GM08714 (cell line): Measurements from ENCODE around the gene CHRNA5.
"Not testable (repeated sequence)": the region's sequence is repeated elsewhere in the genome, so short reads cannot be mapped to it uniquely, and the experiment has no call there.

Experiments used
- H3K4me3 ChIP-seq: fragments of 200-500 bp; sonication (Bioruptor generic); 2 replicates; pipeline ENCODE4 v1.5.1; 2014; ENCODE audit warnings: mild to moderate bottlenecking, low read length, inconsistent platforms
- ZNF274 ChIP-seq: IDR thresholded peaks from 2 replicates; pipeline ENCODE4 v1.6.1; 2012; ENCODE audit warnings: mild to moderate bottlenecking, low read depth, low read length

The CHRNA5 gene

DNA sequence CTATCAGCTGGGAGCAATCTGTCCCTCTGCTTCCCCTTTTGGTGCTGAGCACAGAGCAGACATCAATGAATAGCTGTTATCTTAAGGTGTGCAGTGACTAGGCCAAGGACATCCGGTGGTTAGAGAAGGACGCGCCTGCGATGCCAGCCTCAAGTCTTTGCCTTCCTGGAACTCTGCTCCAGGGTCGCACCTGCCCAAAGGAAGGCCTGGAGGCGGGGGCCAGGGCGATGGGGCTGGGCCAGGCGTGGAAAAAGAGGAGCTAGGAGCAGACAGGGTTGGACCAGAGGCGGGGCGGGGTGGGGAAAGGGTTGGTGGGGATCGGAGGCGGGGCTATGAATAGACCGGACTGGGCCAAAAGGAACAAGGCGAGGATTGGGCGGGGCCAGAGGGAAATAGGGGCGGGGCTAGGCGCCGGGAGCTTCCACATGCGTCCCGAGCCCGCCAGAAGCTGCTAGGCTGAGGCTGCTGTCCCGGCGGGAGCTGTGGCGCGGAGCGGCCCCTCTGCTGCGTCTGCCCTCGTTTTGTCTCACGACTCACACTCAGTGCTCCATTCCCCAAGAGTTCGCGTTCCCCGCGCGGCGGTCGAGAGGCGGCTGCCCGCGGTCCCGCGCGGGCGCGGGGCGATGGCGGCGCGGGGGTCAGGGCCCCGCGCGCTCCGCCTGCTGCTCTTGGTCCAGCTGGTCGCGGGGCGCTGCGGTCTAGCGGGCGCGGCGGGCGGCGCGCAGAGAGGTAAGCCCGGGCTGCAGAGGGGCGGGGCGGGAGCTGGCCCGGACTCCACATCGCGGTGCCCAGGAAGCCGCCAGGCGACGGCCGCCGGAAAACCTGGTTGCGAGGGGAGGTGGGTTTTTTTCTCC, at the start of gene CHRNA5:
Gene CHRNA5, plus strand, starts transcription at position 424 of the 854 bp plus-strand sequence. Its CDS starts 200 bp downstream, at position 624.
- H3K4me3 ChIP-seq, result peak within 1 kb of the TSS; percentile 94
- TF ChIP-seq ZNF274, result no peak

DNA sequence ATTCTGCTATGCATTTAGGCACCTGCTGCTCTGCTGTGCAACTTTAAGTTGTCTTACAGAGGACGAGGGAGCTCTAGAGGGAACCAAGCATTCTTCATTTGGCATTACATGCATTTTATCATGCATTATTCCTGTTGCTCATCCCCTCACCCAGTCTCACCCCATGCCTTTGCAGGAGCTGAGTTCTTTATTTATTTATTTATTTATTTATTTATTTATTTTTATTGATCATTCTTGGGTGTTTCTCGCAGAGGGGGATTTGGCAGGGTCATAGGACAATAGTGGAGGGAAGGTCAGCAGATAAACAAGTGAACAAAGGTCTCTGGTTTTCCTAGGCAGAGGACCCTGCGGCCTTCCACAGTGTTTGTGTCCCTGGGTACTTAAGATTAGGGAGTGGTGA, 45.3 kb upstream of the CHRNA5 start:
- not testable (repeated sequence) for H3K4me3 ChIP-seq

DNA sequence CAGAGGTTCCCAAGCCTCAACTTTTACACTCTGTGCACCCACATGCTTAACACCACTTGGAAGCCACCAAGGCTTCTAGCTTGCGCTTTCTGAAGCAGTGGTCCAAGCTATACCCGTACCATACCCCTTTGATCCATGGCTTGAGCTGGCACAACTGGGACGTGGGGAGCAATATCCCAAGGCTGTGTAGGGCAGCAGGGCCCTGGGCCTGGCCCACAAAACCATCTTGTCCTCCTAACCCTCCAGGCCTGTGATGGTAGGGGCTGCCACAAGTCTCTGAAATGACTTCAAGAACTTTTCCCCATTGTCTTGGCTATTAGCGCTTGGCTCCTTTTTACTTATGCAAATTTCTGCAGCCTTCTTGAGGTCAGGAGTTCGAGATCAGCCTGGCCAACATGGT, 41.1 kb upstream of the CHRNA5 start:
- no peak for TF ChIP-seq ZNF274
- H3K4me3 ChIP-seq, result no peak overlapping the region

DNA sequence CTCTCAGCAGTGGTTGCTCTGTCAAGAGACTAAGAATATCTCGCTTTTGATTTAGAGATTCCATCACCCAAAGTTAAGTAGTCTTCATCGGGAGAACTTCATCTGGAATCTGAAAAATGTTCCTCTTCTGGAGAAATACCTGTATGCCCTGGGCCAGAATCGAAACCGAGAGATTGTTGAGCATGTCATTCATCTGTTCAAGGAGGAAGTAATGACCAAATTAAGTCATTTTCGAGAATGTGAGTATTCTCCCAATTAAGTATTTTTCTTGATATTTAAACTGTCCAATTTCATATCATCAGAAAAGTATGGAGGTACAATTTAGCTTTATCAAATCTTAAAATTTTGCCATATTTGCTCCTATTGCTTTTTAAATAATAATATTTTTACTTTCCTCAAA, 38.0 kb upstream of the CHRNA5 start:
- no peak overlapping the region for H3K4me3 ChIP-seq
- no peak for TF ChIP-seq ZNF274

DNA sequence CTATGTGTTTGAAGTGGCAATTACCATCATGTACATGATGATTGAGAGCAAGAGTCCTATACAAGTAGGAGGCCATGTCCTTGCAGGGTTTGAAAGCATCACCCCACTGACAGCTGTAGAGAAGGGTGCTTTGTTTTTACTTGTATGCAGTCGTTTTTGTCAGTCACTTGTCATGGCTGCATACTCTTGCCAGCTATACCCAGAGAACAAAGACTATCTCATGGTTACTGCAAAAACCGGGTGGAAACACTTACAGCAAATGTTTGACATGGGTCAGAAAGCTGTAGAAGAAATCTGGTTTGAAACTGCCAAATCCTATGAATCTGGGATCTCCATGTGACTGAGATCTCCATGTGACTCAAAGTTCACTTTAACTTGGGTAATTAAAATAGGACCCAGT, 32.0 kb upstream of the CHRNA5 start:
- no peak for TF ChIP-seq ZNF274
- no peak overlapping the region for H3K4me3 ChIP-seq

DNA sequence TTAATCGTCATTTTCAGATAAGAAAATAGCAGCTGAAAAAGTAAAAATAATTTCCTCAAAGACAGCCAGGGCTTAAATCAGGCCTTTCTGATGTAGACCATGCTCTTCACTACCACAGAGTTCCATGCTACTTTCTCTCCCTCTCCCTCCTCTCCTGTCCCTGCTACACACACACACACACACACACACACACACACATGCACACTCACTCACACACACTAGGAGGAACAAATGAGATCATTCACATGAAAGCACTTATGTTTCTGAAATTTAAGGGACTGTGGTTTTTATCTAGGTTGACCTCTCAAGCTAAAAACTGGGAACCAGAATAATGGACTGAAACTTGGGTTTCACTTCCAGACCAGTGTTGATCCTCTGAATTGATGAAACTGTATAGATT, 29.2 kb upstream of the CHRNA5 start:
- TF ChIP-seq ZNF274, result no peak
- H3K4me3 ChIP-seq, result no peak overlapping the region

DNA sequence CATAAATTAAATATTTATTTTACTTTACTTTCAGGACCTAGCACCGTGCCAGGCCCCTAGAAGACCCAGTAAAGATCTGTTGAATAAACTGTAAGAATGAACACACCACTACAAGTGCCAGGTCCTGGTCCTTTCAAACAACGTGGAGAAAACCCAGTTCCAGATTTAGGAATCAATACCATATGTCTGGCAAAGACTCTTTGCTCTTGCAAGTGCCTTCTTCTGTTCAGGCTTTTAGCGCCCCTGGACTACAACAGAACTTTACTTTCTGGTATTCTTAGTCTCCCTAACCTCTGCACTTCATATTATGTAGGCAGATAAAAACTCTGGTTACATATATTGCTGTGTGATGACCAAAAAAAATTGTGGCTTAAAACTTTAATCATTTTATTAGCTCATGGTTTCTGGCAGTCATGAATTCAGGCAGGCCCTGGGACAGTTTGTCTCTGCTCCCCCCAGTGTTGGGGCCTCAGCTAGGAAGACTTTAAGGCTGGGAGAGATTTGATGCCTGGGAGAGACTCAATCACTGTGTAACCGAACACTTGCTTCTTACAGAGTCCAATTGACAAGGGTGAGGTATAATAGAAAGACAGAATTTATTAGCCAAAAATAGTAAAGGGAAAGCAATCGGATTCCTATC, 27.9 kb upstream of the CHRNA5 start:
- H3K4me3 ChIP-seq, result no peak overlapping the region
- TF ChIP-seq ZNF274, result no peak

DNA sequence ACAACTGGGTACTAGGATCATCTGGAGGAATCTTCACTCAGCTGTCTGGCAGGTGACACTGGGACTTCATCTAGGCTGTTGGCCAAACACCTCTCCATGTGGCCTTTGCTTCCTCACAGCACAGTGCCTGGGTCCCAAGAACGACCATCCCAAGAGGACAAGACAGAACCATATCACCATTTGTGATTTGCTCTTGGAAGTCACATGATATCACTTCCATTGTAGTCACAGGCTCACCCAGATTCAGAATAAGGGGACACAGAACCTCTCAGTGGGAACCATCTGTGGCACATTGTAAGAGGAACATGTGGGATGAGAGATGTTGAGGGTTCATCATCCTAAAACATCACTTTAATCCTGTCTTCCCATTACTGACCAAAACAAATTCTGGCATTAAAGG, 27.0 kb upstream of the CHRNA5 start:
- H3K4me3 ChIP-seq, result no peak overlapping the region
- no peak for TF ChIP-seq ZNF274

DNA sequence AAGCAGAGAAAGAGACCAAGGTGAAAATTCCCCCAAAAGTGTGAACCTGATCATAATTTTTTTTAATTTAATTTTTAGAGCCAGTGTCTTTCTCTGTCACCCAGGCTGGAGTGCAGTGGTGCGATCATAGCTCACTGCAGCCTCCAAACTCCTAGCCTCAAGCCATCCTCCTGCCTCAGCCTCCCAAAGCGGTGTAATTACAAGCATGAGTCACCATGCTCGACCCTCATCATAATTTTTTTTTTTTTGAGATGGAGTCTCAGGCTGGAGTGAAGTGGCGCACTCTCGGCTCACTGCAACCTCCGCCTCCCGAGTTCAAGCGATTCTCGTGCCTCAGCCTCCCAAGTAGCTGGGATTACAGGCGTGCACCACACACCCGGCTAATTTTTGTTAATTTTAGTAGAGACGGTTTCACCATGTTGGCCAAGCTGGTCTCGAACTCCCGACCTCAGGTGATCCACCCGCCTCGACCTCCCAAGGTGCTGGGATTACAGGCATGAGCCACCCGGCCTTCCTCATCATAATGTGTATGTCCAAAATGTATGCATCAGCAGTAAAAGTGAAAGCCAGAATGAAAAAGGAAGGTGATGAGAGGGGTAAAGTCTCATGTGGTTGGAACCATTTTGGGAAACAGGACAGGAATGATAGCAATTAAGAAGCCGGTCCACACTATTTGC, 25.7 kb upstream of the CHRNA5 start:
- peak overlapping the region; percentile 92 for H3K4me3 ChIP-seq

DNA sequence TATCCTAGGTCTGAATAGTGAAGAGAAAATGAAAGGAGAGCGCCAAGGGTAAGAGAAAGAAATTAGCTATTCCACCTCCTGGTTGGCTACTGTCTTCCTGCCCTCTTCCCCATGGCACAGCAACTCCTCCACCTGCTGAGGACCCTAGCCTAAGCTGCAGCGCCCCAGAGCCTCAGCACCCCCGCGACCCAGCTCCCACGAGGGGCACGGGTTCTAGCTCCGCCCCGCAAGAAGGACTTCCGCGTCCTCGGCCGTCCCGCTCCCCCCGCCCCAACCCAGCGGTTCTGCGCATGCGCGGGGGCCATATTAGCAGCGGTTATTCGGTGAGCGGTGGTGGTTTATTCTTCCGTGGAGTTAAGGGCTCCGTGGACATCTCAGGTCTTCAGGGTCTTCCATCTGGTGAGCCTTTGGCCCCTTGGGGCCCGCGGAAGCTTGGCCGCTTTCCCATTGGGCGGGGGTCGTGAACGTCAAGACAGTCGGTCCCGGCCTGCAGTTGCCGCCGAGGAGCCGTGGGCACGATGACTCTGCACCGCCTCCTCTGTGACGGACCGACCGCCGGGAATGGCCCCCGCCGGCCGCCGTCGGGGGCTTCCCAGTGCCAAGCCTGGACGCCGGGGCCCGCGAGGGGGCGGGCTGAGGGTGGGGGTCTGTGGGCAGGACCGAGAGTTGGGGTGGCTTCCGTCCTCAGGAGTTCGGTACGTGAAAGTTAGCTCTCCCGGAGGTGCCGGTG, 25.0 kb upstream of the CHRNA5 start, which contains the start of gene PSMA4:
Gene PSMA4, plus strand, starts transcription at position 304 of the 730 bp plus-strand sequence. CDS start 1,484 bp downstream, outside the sequence.
- peak within 1 kb of the TSS; percentile 92 for H3K4me3 ChIP-seq
- no peak for TF ChIP-seq ZNF274

DNA sequence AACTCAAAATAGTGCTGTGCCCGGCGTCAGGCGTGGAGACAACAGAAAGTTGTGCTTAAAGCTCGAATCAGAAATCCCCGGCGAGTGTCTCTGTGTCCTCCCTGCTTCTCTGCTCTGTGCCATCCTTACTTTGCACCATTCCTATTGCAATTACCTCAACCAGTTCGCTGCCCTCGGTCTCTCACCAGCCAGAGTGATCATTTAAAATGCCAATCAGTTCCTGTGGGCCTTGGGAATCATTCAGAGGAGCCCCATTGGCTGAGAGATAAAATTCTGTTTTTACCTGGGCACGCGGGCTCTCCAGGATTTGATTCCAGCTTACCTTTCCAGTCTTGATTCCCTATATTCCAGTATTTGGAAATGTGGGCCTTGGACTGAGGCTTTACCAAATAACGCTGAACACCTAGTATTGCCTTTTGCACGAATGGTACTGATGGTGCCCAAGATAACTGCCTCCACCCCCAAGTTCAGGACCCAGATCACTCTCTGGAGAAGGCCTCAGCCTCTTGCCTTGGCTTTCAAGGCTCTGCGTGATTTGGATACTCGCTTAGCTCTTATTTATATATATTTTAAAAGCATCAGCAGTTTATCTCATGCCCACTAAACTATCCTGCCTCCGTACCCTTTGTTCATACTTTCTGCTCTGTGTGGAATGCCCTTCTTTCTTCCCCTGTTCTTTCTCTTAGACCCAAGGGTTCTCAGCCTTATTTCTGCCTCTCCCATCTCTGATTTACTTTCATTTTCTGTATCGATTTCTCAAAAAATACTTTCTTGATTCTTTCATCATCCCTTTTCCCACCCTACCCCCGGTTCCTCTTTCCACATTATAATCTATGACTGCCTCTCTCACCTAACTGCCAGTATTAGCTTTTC, 24.2 kb upstream of the CHRNA5 start:
- H3K4me3 ChIP-seq, result peak overlapping the region; percentile 92
- TF ChIP-seq ZNF274, result no peak

DNA sequence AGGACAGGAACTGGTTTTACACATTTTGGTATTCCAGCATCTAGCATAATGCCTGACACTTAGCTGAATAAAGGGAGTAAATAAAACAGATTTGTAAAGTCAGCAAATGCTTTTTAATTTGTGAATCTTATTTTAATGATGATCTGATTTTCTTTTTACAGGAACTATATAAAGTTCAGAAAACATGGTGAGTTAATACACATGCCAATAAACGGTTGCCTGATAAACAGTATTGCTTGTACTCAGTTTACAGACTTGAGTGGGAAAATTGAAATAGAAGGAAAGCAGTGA, 23.6 kb upstream of the CHRNA5 start:
- H3K4me3 ChIP-seq, result peak overlapping the region; percentile 92
- no peak for TF ChIP-seq ZNF274

DNA sequence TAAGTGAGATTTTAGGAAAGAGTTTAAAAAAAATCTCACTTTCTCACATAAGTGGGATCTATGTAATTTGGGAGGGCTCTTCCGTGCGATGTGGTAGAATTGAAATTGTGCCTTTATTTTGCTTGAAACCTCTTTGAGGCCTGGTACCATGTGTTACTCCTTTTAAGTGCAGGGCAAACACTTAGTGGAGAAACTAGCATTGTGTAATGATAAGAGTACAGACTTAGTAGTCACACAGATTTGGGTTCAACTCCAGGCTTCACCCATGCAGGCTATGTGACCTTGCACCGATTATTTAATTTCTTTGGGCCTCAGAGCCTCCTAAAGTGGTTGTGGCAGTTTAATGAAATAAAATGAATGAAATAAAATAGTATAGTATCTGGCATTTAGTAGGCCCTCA, 22.7 kb upstream of the CHRNA5 start:
- no peak for TF ChIP-seq ZNF274

DNA sequence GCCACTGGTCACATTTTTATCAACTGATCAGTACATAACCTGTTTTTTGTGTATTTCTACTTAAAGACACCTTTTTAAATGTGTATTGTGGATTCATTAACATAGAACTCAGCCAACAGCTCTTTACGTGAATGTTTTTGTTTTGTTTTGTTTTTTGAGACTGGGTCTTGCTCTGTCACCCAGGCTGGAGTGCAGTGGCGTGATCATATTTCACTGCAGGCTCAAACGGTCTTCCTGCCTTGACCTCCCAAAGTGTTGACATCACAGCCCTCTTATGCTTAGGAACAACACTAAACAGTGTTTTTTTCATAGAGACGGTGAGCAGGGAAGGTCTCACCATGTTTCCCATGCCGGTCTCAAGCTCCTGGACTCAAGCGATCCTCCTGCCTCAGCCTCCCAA, 15.1 kb upstream of the CHRNA5 start:
- no peak for TF ChIP-seq ZNF274
- no peak overlapping the region for H3K4me3 ChIP-seq

More for the DNA sequence above, 22.7 kb upstream of the CHRNA5 start:
- H3K4me3 ChIP-seq, result no peak overlapping the region
